ENCODE data around the gene YWHAH.

GRCh38 chr22:32000181-32000580 lies 55.8 kb downstream of the YWHAH start:
- TF ChIP-seq MXI1 (IDR thresholded peaks at IDR 0.05; ENCODE audit: borderline replicate concordance, low read depth, low read length): no peak
- no peak for TF ChIP-seq BHLHE40 (IDR thresholded peaks at IDR 0.05; ENCODE audit: low read depth, low read length)
- no peak for TF ChIP-seq POLR2A (IDR thresholded peaks at IDR 0.05; ENCODE audit: low read depth, low read length)
- TF ChIP-seq CTCF (conservative IDR thresholded peaks at IDR 0.05; ENCODE audit: low read depth, low read length): no peak
- TF ChIP-seq CEBPB (IDR thresholded peaks at IDR 0.05; ENCODE audit: low read depth, low read length): no peak
- TF ChIP-seq ELK1 (IDR thresholded peaks at IDR 0.05; ENCODE audit: borderline replicate concordance, low read depth, low read length): no peak
- TF ChIP-seq SMC3 (IDR thresholded peaks at IDR 0.05; ENCODE audit: low read depth, low read length): no peak
- no peak for TF ChIP-seq USF2 (IDR thresholded peaks at IDR 0.05; ENCODE audit: low read depth, low read length)
